K562 treated with DMSO at 1 percent for 12 hours (cell line): ENCODE measurements around the gene KRTAP4-16. TPM values are rescaled to one million over a fixed set of nuclear protein-coding genes. Genes with fewer than 3 reads are reported as not detected.

Source experiments
- total RNA-seq: library from RNA; unstranded; fragments of 300-600 nt; gene quantifications from 2 replicates; pipeline ENCODE4 v1.2.3, GENCODE V29; 2022; ENCODE audit not compliant: insufficient read depth

KRTAP4-16 gene
- total RNA-seq: not detected in 2 replicates

DNA sequence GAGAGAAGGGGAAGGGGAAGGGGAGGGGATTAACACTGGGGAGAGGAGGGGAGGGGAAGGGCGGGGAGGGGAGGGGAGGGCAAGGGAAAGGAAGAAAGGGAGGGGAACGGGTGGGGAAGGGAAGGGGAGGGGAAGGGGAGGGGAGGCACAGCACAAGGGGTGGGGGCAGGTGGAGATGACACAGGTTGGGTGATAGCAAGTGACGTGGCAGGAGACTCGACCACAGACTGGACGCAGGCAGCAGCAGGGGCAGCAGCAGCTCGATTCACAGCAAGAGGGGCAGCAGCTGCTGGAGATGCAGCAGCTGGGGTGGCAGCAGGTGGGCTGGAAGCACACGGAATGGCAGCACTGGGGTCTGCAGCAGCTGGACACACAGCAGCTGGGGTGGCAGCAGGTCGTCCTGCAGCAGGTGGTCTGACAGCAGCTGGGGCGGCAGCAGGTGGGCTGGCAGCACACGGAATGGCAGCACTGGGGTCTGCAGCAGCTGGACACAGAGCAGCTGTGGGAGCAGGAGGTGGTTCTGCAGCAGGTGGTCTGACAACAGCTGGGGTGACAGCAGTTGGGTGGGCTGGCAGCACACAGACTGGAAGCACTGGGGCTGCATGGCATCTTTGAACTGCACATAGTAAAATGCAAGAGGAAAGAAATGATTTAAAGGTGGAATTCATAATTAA lies at the start of gene KRTAP4-16:
TSS of gene KRTAP4-16 (minus strand) at position 624 of the 674 bp plus-strand sequence. CDS start at position 624, 0 bp downstream.

DNA sequence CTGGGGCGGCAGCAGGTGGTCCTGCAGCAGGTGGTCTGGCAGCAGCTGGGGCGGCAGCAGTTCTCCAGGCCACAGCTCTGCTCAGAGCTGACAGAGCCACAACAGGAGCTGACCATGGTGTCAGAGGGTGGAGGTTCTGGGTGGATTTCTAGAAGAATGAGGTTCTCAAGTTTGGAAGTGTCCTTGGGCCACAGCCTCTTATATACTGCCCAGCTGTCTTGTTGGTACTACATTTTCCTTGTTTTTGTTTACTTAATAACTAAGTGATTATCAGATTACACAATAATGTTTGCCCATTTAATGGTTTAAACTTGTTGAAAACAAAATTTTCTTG lies 47.6 kb upstream of the KRTAP4-16 start, which contains the start of gene KRTAP4-5:
TSS of gene KRTAP4-5 (minus strand) at position 174 of the 334 bp plus-strand sequence. CDS start at position 116, 58 bp downstream.

DNA sequence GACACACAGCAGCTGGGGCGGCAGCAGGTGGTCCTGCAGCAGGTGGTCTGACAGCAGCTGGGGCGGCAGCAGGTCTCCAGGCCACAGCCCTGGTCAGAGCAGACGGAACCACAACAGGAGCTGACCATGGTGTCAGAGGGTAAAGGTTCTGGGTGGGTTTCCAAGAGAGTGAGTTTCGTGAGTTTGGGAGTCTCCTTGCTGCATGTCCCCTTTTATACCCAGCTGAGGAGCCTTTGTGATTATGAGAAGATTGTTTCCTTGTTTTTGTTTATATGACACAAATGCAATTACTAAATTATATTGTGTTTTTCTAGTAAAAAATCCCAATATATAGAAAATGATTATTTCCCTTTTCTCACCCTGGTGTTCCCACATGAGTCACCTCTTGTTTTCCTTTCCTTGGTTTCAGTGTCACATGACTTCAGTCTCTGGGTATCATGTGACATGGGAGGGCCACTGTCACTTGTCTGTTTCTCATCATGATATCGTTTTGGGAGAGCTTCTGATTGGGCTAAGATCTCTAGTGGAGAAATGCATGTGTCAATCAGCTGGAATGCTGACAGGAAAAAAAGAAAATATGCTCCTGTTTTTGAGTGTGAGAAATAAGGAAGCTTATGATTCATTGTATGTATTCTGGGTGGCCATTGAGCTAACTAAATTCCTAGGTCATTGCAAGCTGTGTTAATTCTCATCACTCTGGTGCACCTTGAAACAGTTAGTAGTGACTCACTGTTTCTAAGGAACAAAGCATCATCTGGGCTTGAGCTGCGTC lies 38.5 kb upstream of the KRTAP4-16 start, which contains the start of gene KRTAP4-6:
TSS of gene KRTAP4-6 (minus strand) at position 185 of the 772 bp plus-strand sequence. CDS start at position 128, 57 bp downstream.

DNA sequence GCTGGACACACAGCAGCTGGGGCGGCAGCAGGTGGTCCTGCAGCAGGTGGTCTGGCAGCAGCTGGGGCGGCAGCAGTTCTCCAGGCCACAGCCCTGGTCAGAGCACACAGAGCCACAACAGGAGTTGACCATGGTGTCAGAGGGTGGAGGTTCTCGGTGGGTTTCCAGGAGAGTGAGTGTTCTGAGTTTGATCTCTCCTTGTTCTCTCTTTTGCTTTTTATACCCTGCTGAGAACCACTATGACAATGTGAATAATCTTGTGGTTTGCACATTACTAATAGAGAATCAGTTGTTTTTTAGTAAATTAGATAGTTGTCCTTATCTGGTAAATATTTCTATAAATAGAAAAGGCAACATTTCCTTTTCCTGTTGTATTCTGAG lies 22.0 kb upstream of the KRTAP4-16 start, which contains the start of gene KRTAP4-12:
TSS of gene KRTAP4-12 (minus strand) at position 192 of the 381 bp plus-strand sequence. CDS start at position 132, 60 bp downstream.

DNA sequence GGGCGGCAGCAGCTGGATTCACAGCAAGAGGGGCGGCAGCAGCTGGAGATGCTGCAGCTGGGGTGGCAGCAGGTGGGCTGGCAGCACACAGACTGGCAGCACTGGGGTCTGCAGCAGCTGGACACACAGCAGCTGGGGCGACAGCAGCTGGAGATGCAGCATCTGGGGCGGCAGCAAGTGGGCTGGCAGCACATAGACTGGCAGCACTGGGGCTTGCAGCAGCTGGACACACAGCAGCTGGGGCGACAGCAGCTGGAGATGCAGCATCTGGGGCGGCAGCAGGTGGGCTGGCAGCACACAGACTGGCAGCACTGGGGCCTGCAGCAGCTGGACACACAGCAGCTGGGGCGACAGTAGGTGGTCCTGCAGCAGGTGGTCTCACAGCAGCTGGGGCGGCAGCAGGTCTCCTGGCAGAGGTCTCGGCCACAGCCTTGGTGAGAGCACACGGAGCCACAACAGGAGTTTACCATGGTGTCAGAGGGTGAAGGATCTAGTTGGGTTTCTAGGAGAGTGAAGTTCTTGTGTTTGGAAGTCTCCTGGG lies 15.9 kb upstream of the KRTAP4-16 start, which contains the start of gene KRTAP4-11:
TSS of gene KRTAP4-11 (minus strand) at position 528 of the 541 bp plus-strand sequence. CDS start at position 470, 58 bp downstream.

DNA sequence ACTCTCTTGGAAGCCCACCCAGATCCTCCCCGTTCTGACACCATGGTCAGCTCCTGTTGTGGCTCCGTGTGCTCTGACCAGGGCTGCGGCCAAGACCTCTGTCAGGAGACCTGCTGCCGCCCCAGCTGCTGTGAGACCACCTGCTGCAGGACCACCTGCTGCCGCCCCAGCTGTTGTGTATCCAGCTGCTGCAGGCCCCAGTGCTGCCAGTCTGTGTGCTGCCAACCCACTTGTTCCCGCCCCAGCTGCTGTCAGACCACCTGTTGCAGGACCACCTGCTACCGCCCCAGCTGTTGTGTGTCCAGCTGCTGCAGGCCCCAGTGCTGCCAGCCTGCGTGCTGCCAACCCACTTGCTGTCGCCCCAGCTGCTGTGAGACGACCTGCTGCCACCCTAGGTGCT lies 3.3 kb upstream of the KRTAP4-16 start, which contains the start of gene KRTAP4-9:
TSS of gene KRTAP4-9 (plus strand) at position 43 of the 400 bp plus-strand sequence. CDS start at position 43, 0 bp downstream.

DNA sequence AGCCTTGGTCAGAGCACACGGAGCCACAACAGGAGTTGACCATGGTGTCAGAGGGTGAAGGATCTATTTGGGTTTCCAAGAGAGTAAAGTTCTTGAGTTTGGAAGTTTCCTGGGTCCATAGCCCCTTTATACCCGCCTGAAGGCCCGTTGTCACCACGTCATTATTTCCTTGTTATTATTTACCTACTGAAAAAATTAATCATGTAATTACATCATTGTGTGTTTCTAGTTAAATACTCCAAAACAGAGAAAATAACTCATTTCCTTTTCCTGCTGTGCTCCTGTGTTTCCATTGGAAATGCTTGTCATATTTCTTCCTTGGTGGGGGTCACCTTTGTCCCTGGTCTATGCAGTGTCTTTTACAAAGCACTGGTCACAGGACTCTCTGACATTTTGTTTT lies 4.0 kb downstream of the KRTAP4-16 start, which contains the start of gene KRTAP4-8:
TSS of gene KRTAP4-8 (minus strand) at position 101 of the 400 bp plus-strand sequence. CDS start at position 43, 58 bp downstream.

DNA sequence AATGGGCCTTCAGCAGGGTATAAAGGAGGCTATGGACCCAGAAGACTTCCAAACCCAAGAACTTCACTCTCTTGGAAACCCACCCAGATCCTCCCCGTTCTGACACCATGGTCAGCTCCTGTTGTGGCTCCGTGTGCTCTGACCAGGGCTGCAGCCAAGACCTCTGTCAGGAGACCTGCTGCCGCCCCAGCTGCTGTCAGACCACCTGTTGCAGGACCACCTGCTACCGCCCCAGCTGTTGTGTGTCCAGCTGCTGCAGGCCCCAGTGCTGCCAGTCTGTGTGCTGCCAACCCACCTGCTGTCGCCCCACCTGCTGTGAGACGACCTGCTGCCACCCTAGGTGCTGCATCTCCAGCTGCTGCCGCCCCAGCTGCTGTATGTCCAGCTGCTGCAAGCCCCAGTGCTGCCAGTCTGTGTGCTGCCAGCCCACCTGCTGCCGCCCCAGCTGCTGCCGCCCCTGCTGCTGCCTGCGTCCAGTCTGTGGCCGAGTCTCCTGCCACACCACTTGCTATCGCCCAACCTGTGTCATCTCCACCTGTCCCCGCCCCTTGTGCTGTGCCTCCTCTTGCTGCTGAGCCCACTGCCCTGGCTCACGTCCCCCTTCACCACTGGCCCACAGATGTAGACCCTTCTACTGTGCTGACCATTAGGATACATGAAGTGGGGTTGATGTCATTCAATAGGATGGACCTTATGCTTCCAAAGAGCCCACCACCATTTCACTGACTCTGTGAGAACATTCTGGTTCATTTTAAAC lies 17.7 kb downstream of the KRTAP4-16 start, which contains the start of gene KRTAP4-7:
TSS of gene KRTAP4-7 (plus strand) at position 51 of the 757 bp plus-strand sequence. CDS start at position 108, 57 bp downstream.

DNA sequence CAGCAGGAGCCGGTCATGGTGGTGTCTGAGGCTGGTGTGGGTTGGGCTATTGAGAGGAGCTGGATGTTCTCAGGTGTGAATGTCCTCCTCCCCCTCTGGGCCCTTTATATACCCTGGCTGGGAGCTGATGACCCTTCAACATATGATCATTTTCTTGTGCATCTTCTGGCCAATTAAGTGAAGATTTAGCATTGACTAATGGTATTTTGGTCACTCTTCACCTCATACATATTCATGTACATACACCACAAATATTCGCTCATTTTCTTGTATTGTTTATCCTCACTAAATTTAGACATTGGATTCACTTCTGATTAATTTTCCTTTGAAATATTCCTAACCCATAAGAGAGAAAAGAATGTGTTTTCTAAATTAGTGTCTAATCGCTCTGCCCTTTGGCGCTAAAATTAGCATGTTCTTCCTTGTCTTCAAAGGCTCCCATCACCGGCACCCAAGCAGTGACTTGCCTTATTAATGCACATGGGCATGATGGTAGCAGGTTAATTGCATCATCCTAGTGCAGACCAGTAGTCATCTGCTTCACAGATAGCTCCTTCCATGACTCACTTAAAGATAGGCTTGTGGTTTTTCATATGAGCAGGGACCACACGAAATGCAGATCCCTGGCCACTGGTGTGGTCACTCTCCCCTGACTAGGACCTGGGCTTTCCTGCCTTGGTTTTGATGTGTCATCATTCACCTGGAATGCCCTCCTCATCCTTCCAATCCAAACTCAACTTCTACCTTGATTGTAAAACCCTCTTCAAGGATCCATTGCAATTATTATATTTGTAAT lies 36.0 kb downstream of the KRTAP4-16 start, which contains the start of gene KRTAP2-4:
TSS of gene KRTAP2-4 (minus strand) at position 51 of the 796 bp plus-strand sequence. CDS start at position 17, 34 bp downstream.

DNA sequence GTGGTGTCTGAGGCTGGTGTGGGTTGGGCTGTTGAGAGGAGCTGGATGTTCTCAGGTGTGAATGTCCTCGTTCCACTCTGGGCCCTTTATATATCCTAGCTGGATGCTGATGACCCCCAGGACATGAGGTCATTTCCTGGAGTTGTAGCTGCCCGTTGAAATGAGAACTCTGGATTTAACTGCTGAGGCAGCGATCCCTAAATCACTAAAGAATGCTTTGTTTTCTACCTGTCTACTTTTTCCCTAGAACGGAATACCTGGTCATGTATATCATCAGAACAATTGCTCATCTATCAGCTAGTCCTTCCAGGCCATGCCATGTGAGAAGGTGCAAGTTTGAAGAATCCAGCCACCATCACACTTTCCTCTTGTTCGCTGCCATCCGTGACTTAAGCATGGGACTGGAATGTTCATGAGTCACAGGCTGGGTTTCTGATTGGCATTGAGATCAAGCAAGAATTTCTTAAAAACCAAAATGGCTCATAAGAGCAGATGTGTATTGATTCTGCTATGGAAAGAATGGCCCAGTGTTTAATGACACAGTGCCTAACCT lies 41.9 kb downstream of the KRTAP4-16 start, which contains the start of gene KRTAP2-3:
TSS of gene KRTAP2-3 (minus strand) at position 63 of the 553 bp plus-strand sequence. CDS start 64 bp downstream, outside the sequence.

DNA sequence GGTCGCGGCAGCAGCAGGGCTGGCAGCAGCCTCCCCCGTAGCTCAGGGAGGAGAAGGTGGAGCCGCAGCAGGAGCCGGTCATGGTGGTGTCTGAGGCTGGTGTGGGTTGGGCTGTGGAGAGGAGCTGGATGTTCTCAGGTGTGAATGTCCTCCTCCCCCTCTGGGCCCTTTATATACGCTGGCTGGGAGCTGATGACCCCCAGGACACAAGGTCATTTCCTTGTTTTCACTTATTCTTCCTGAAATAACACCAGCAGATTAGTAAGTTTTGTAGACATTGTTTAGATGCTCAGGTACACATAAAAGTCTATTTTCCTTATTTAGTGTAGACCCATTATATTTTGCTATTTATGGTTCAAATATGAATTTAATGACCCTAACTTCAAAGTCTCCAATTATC lies 46.9 kb downstream of the KRTAP4-16 start, which contains the start of gene KRTAP2-2:
TSS of gene KRTAP2-2 (minus strand) at position 101 of the 400 bp plus-strand sequence. CDS start at position 82, 19 bp downstream.

Other genes with a start within 250 kb of the KRTAP4-16 start
- gene KRT12, start 235.0 kb downstream of the KRTAP4-16 start, total RNA-seq: 4.0 and 9.9 TPM in 2 replicates
- not detected in 2 replicates for gene KRT20, start 217.0 kb downstream of the KRTAP4-16 start, total RNA-seq
- not detected in 2 replicates for gene KRT23, start 164.6 kb downstream of the KRTAP4-16 start, total RNA-seq
- gene KRT39, start 135.3 kb downstream of the KRTAP4-16 start, total RNA-seq: not detected in 2 replicates
- gene KRT40, start 117.9 kb downstream of the KRTAP4-16 start, total RNA-seq: not detected in 2 replicates
- not detected in 2 replicates for gene KRTAP3-3, start 108.0 kb downstream of the KRTAP4-16 start, total RNA-seq
- gene KRTAP3-2, start 102.3 kb downstream of the KRTAP4-16 start, total RNA-seq: not detected in 2 replicates
- gene KRTAP3-1, start 93.1 kb downstream of the KRTAP4-16 start, total RNA-seq: not detected in 2 replicates
- gene KRTAP1-5, start 75.0 kb downstream of the KRTAP4-16 start, total RNA-seq: not detected in 2 replicates
- gene KRTAP1-4, start 72.0 kb downstream of the KRTAP4-16 start, total RNA-seq: not detected in 2 replicates
- not detected in 2 replicates for gene KRTAP1-3, start 67.3 kb downstream of the KRTAP4-16 start, total RNA-seq
- gene KRTAP1-1, start 60.8 kb downstream of the KRTAP4-16 start, total RNA-seq: not detected in 2 replicates
- not detected in 2 replicates for gene KRTAP2-1, start 54.9 kb downstream of the KRTAP4-16 start, total RNA-seq
- not detected in 2 replicates for gene KRTAP2-2, start 47.0 kb downstream of the KRTAP4-16 start, total RNA-seq
- gene KRTAP2-3, start 42.1 kb downstream of the KRTAP4-16 start, total RNA-seq: not detected in 2 replicates
- not detected in 2 replicates for gene KRTAP2-4, start 36.3 kb downstream of the KRTAP4-16 start, total RNA-seq
- not detected in 2 replicates for gene KRTAP4-7, start 18.1 kb downstream of the KRTAP4-16 start, total RNA-seq
- not detected in 2 replicates for gene KRTAP4-8, start 4.1 kb downstream of the KRTAP4-16 start, total RNA-seq
- not detected in 2 replicates for gene KRTAP4-9, start 3.2 kb upstream of the KRTAP4-16 start, total RNA-seq
- gene KRTAP4-11, start 16.2 kb upstream of the KRTAP4-16 start, total RNA-seq: not detected in 2 replicates
- not detected in 2 replicates for gene KRTAP4-12, start 22.0 kb upstream of the KRTAP4-16 start, total RNA-seq
- not detected in 2 replicates for gene KRTAP4-6, start 38.3 kb upstream of the KRTAP4-16 start, total RNA-seq
- not detected in 2 replicates for gene KRTAP4-5, start 47.6 kb upstream of the KRTAP4-16 start, total RNA-seq
- not detected in 2 replicates for gene KRTAP4-4, start 58.5 kb upstream of the KRTAP4-16 start, total RNA-seq
- not detected in 2 replicates for gene KRTAP4-3, start 66.0 kb upstream of the KRTAP4-16 start, total RNA-seq
- gene KRTAP4-2, start 76.0 kb upstream of the KRTAP4-16 start, total RNA-seq: not detected in 2 replicates
- not detected in 2 replicates for gene KRTAP4-1, start 82.7 kb upstream of the KRTAP4-16 start, total RNA-seq
- not detected in 2 replicates for gene KRTAP9-1, start 87.7 kb upstream of the KRTAP4-16 start, total RNA-seq
- not detected in 2 replicates for gene KRTAP9-2, start 124.4 kb upstream of the KRTAP4-16 start, total RNA-seq
- gene KRTAP9-3, start 130.2 kb upstream of the KRTAP4-16 start, total RNA-seq: not detected in 2 replicates
- gene KRTAP9-8, start 135.8 kb upstream of the KRTAP4-16 start, total RNA-seq: not detected in 2 replicates
- not detected in 2 replicates for gene KRTAP9-4, start 147.5 kb upstream of the KRTAP4-16 start, total RNA-seq
- gene KRTAP9-9, start 153.2 kb upstream of the KRTAP4-16 start, total RNA-seq: not detected in 2 replicates
- gene KRTAP9-6, start 163.2 kb upstream of the KRTAP4-16 start, total RNA-seq: not detected in 2 replicates
- not detected in 2 replicates for gene KRTAP9-7, start 173.5 kb upstream of the KRTAP4-16 start, total RNA-seq
- gene KRTAP29-1, start 200.6 kb upstream of the KRTAP4-16 start, total RNA-seq: not detected in 2 replicates
- not detected in 2 replicates for gene KRTAP16-1, start 207.1 kb upstream of the KRTAP4-16 start, total RNA-seq
- gene KRTAP17-1, start 213.5 kb upstream of the KRTAP4-16 start, total RNA-seq: not detected in 2 replicates
- gene KRT33A, start 248.6 kb upstream of the KRTAP4-16 start, total RNA-seq: not detected in 2 replicates